Body of pancreas (tissue), 4 donors: Measurements from ENCODE around the gene CAMK4. TPM values are rescaled to one million over a fixed set of nuclear protein-coding genes. Genes with fewer than 3 reads are reported as not detected.

Experiments used
- ATAC-seq: fragments of 150-250 bp; one replicate; pipeline ENCODE4 v1.9.1; 2016
- DNase-seq, 4 donors: peaks; one replicate each; pipeline ENCODE4 v3.0.0-alpha.2; 2019
- H3K27ac ChIP-seq, 4 donors: fragments of 200-600 bp; sonication (generic); 1 replicate in 3 of 4; 2 replicates in 1 of 4; pipeline versions ENCODE4 v1.5.1 to v1.6.1; 2016 to 2019; ENCODE audit warnings: mild to moderate bottlenecking in 1 of 4, mixed read lengths in 1 of 4, moderate library complexity in 1 of 4
- H3K27me3 ChIP-seq, 2 donors: fragments of 200-600 bp; sonication (generic); one replicate each; pipeline ENCODE4 v1.6.0; 2016; ENCODE audit warnings: mild to moderate bottlenecking in 1 of 2
- H3K36me3 ChIP-seq, 2 donors: fragments of 200-600 bp; sonication (generic); replicated peaks in 1 of 2; 2 replicates each; pipeline ENCODE4 v1.5.1; 2016; ENCODE audit warnings: low read depth in 2 of 2; ENCODE audit not compliant: insufficient read depth in 1 of 2
- H3K4me1 ChIP-seq: fragments of 200-600 bp; sonication (generic); one replicate; pipeline ENCODE4 v1.6.0; 2016
- H3K4me3 ChIP-seq, 2 donors: fragments of 200-600 bp; sonication (generic); 1 replicate in 1 of 2; 2 replicates in 1 of 2; pipeline ENCODE4 v1.5.1; 2016 to 2019
- H3K9me3 ChIP-seq, 3 donors: fragments of 200-600 bp; sonication (generic); 1 replicate in 2 of 3; 2 replicates in 1 of 3; pipeline ENCODE4 v1.5.1; 2016
- CTCF ChIP-seq, 7 experiments: fragments of 450-650 bp in 4 of 7; fragments of 200-600 bp in 3 of 7; sonication (generic) in 3 of 7; IDR thresholded peaks; one replicate each; pipeline ENCODE4 v1.5.1; 2016 to 2019; ENCODE audit warnings: antibody characterized with exemption in 7 of 7
- POLR2A ChIP-seq, 3 donors: fragments of 450-650 bp; IDR thresholded peaks; one replicate each; pipeline ENCODE4 v1.6.1; 2016; ENCODE audit warnings: antibody characterized with exemption in 3 of 3, mild to moderate bottlenecking in 2 of 3
- WGBS, 2 donors: methylation state at CpG; one replicate each; pipeline ENCODE4 v1.1.5; 2017; 5-methylcytosine and 5-hydroxymethylcytosine counted together
- intact Hi-C: fragments of 100-400 bp; cut with DNase I; formaldehyde crosslinking; loops from one replicate; pipeline ENCODE4 v1.15.1; 2023
- total RNA-seq, 2 donors: library from RNA; depleted of rRNA; stranded (reverse); fragments of >200 nt; gene quantifications; one replicate each; pipeline ENCODE4 v1.1.0, GENCODE V29; 2016

CAMK4 gene
- total RNA-seq, 2 donors from 2014 or later = 0.78 TPM; not detected in 1

GRCh38 chr5:111211341-111211740, 12.8 kb upstream of the CAMK4 start:
- Histone ChIP-seq H3K36me3 (no peaks in the 10 kb centered on the region), H3K9me3 (no peaks in the 10 kb centered on the region), H3K27ac (no peak overlapping the region), H3K4me1 (no peaks in the 10 kb centered on the region), H3K27me3 (no peaks in the 10 kb centered on the region), H3K4me3 (no peak overlapping the region)
- ATAC-seq (no peak), DNase-seq (no peak)
- TF ChIP-seq POLR2A (IDR thresholded peaks at IDR 0.05) (no peak), CTCF (IDR thresholded peaks at IDR 0.05) (no peak)
- intact Hi-C loops = no loop called here
- 41 to 44% methylated on average over 1 of the region's 1 CpG for WGBS, 2 donors

GRCh38 chr5:111214052-111214742, 10.0 kb upstream of the CAMK4 start:
- intact Hi-C loops = no loop called here
- H3K27ac ChIP-seq = no peak overlapping the region
- no peak overlapping the region for H3K4me3 ChIP-seq
- no peaks in the 10 kb centered on the region for H3K9me3 ChIP-seq
- no peak for TF ChIP-seq POLR2A (IDR thresholded peaks at IDR 0.05)
- TF ChIP-seq CTCF (IDR thresholded peaks at IDR 0.05) = no peak
- H3K36me3 ChIP-seq = no peaks in the 10 kb centered on the region
- ATAC-seq = no peak
- 37 to 68% methylated on average over 2 of the region's 2 CpGs for WGBS, 2 donors
- no peak for DNase-seq
- H3K4me1 ChIP-seq = no peaks in the 10 kb centered on the region
- H3K27me3 ChIP-seq = no peaks in the 10 kb centered on the region

GRCh38 chr5:111215971-111216370, 8.2 kb upstream of the CAMK4 start:
- no peak for TF ChIP-seq POLR2A (IDR thresholded peaks at IDR 0.05)
- TF ChIP-seq CTCF (IDR thresholded peaks at IDR 0.05) = no peak
- H3K36me3 ChIP-seq = no peaks in the 10 kb centered on the region
- WGBS, 2 donors = 85 to 91% methylated on average over 2 of the region's 2 CpGs
- DNase-seq (no peak), ATAC-seq (no peak)
- intact Hi-C loops = no loop called here
- H3K4me1 ChIP-seq = no peaks in the 10 kb centered on the region
- H3K4me3 ChIP-seq = no peak overlapping the region
- H3K27ac ChIP-seq = no peak overlapping the region
- no peaks in the 10 kb centered on the region for H3K9me3 ChIP-seq
- no peaks in the 10 kb centered on the region for H3K27me3 ChIP-seq

- H3K36me3 ChIP-seq = no peaks in the 10 kb centered on the region
- ATAC-seq = no peak
- peaks cover 16% of the 10 kb centered on the region for H3K4me1 ChIP-seq
- H3K4me3 ChIP-seq = no peak overlapping the region
- no peak for DNase-seq
- TF ChIP-seq POLR2A (IDR thresholded peaks at IDR 0.05) = no peak
- TF ChIP-seq CTCF (IDR thresholded peaks at IDR 0.05) = no peak
- intact Hi-C loops = no loop called here
- no peaks in the 10 kb centered on the region for H3K27me3 ChIP-seq
- 87 to 93% methylated on average over 1 of the region's 1 CpG for WGBS, 2 donors
- H3K9me3 ChIP-seq = no peaks in the 10 kb centered on the region
- no peak overlapping the region for H3K27ac ChIP-seq
These were observed 3.0 kb upstream of the CAMK4 start for GRCh38 chr5:111221139-111221538.
